Heart left ventricle (tissue), 13 donors: ENCODE results near the gene CCR2.

Experiments used
- POLR2A ChIP-seq, 2 donors: fragments of 450-650 bp; IDR thresholded peaks; one replicate each; pipeline ENCODE4 v1.6.1; 2017; ENCODE audit warnings: antibody characterized with exemption in 2 of 2, mild to moderate bottlenecking in 2 of 2, moderate library complexity in 2 of 2
- TF ChIP-seq, protein P1 (sequence below), 12 donors: fragments of 200-600 bp; sonication (generic) in 4 of 12; IDR thresholded peaks; one replicate each; pipeline versions ENCODE4 v1.5.0 to v1.8.0; 2018 to 2022; ENCODE audit warnings: antibody characterized with exemption in 12 of 12, mild to moderate bottlenecking in 5 of 12
- donor health status: ischemic (EF 13 %, LVEDD 7.1; RV severe dilation, severe dysfunction).
- donor health status: DM: no; HTN: yes; CAD: no.
- donor health status: DM: no; HTN: no; CAD: no.
- donor health status: ischemic (EF 25% LVEDD 6.9; RV normal size, moderate dysfunction).
- donor health status: ischemic (EF 25% LVEDD 5.7; RV mildly dilated, moderate dysfunction).
- donor health status: ischemic (EF 35%, LVEDD 5.7; RV mildly dilated, moderate dysfunction).
- donor health status: nonischemic (EF 11% LVEDD 7.7; RV severe dilation, severe dysfunction).
- donor health status: DM: yes; HTN: yes; CAD: no.
- donor health status: PGD.
- donor health status: ischemic (EF 29% LVEDD 5.4; RV normal size, mild dysfunction).
- donor health status: nonischemic (EF 23%, LVEDD 6.1; RV moderate dilation, normal function).

DNA sequence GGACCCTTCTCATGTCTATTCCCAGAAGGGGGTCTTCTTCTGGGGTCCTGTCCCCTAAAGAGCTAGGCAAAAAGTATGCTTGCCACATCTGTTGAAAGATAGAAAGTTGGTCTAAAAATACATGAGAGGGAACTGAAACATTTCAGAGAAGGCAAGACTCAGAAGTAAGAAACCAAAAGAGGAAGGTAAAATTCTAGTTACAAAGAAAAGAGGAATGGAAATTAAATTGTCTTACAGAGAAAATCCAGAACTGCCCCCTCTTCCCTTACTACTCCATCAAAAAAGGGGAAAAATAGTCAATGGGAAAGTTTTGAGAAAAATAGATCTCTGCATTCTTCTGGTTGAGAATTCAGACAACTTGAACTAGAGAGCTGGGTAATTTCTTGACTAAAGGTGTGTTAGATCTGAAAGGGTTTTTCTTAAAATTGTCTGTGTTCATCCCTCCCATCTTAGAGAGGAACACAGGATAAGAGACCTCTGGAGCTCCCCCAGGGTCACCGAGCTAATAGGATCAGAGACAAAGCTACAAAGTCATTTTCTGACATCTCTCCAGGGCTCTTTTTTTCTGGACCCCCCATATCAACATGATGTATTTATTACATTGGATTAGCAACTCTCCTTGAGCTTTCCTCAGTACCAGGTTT, 32.3 kb upstream of the CCR2 start:
- TF ChIP-seq, protein P1, sequence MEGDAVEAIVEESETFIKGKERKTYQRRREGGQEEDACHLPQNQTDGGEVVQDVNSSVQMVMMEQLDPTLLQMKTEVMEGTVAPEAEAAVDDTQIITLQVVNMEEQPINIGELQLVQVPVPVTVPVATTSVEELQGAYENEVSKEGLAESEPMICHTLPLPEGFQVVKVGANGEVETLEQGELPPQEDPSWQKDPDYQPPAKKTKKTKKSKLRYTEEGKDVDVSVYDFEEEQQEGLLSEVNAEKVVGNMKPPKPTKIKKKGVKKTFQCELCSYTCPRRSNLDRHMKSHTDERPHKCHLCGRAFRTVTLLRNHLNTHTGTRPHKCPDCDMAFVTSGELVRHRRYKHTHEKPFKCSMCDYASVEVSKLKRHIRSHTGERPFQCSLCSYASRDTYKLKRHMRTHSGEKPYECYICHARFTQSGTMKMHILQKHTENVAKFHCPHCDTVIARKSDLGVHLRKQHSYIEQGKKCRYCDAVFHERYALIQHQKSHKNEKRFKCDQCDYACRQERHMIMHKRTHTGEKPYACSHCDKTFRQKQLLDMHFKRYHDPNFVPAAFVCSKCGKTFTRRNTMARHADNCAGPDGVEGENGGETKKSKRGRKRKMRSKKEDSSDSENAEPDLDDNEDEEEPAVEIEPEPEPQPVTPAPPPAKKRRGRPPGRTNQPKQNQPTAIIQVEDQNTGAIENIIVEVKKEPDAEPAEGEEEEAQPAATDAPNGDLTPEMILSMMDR (IDR thresholded peaks at IDR 0.05), result no peak
- TF ChIP-seq POLR2A (IDR thresholded peaks at IDR 0.05), result no peak
